GM19328 (cell line): ENCODE measurements around the gene NEXN.

Source experiments
- ATAC-seq: cut with Tn5 transposase; IDR thresholded peaks from one replicate; pipeline ENCODE4 v1.9.1; 2021; ENCODE audit warnings: mild to moderate bottlenecking, moderate library complexity; ENCODE audit not compliant: unreplicated experiment

The NEXN gene

GRCh38 chr1:77888081-77888780 is at the start of gene NEXN:
NEXN (plus strand) TSS chr1:77888624; CDS start chr1:77916107, 27,483 bp downstream.
- ATAC-seq: no peak

- no peak for ATAC-seq
Observed at GRCh38 chr1:77841574-77841973, 46.9 kb upstream of the NEXN start.

DNA sequence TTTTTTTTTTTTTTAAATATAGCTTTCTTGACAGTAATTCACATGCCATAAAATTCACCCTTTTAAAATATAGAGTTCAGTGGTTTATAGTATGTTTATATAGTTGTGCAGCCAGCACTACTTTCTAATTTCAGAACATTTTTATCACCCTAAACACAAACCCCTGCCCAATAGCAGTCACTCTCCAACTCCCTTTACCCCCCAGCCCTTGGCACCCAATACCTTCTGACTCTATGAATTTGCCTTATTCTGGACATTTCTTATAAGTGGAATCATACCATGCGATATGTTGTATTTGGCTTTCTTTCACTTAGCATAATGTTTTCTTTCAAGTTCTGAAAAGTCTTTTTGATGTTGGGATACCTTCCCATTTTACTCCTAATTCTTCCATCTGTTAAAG is 42.5 kb upstream of the NEXN start:
- no peak for ATAC-seq

DNA sequence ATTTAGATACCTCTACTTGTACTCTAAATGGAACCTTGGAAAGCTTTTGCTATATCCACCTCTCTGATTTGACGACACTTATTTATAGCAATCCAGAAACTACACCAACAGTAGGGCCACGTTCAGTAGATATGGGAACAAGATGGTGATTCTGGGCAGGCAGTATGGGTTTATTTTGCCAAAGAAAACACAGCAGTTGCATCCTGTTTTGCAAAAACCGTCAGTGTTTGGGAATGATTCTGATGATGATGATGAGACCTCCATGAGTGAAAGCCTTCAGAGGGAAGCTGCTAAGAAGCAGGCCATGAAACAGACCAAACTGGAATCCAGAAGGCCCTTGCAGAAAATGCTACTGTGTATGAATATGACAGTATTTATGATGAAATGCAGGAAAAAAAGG is 41.5 kb upstream of the NEXN start:
- no peak for ATAC-seq

DNA sequence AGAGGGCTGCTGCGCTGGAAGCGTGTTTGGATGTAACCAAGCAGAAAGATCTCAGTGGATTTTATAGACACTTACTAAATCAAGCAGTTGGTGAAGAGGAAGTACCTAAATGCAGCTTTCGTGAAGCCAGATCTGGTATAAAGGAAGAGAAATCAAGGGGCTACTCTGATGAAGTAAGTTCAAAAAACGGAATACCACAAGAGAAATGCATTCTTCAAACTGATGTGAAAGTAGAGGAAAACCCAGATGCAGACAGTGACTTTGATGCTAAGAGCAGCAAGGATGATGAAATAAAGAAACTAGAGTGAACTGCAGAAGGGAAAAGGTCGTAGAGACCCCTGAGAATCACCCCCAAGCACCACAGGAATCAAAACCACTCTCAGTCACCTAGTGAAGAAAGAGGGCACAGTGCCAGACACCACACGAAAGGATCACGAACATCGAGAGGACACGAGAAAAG is 40.8 kb upstream of the NEXN start:
- no peak for ATAC-seq

DNA sequence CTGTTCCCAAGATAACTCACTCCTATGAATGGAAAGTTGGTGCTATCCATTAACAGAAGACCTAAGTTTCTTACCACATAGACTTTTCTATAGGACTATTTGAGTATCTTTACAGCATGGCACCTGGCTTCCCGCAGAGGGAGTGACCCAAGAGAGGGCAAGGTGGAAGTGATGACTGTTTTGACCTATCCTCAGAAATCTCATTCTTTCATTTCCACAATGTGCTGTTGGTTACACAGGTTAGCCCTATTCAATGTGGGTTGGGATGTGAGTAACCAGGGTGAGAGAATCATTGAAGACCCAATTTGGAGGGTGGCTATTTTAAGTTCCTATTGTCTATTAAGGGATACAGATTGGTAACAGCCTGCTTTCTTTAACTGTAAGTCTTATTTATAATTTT is 38.3 kb upstream of the NEXN start:
- ATAC-seq: no peak

GRCh38 chr1:77857552-77857951 is 30.9 kb upstream of the NEXN start:
- ATAC-seq: no peak

- no peak for ATAC-seq
Observed at GRCh38 chr1:77858725-77859124, 29.7 kb upstream of the NEXN start.

DNA sequence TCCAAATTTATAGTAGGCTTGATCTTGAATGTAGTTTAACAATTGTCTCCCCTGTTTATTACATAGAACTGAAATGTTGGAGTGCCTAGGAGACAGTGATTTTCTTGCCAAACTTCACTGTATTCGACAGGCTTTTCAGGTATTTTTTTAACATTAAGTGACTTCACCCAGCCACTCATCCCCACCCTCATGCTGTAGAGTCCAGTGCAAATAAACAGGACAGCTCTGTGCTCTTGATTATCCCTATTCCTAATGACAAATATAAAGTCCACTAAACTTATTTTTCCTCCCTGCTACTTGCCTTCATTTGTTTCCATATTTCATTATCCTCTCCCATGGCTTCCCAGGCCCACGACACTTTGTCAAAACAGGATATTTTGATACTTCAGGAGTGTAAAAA is 29.2 kb upstream of the NEXN start:
- no peak for ATAC-seq

- no peak for ATAC-seq
Observed at GRCh38 chr1:77866296-77866695, 22.1 kb upstream of the NEXN start.

DNA sequence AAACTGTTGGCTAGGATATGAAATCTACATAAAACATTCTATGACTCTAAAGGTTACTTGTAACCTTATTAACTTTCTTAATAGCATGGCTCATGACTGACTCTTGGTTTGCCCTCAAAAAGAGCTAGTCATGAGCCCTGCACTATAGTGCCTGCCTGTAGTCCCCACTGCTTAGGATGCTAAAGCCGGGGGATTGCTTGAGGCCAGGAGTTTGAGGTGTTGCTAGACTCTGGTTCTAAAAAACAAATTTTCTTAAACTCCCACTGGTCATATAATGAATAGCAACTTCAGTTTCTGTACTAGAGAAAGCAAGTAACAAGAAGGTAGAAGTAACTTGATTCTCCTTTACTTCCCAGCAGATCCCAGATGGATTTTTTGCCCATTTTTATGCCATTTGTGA is 15.8 kb upstream of the NEXN start:
- ATAC-seq: no peak

DNA sequence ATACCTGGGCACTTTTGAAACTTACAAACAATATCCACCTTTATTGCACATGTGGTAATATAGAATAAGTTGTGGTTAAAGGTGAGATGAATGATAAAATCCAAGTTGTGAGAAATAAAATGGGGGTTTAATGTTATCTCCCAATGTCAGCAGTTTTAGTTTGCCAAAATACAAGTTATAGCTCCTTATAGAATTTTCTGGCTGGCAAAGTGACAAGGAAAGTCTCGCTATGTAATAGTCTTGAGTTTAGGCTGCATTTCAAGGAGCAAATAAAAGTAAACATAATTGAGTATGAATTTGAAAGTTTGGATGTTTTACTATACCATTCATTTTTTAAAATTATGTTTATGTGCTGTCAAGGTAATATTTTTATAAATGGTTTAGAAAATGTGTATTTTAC is 15.0 kb upstream of the NEXN start:
- ATAC-seq: no peak

DNA sequence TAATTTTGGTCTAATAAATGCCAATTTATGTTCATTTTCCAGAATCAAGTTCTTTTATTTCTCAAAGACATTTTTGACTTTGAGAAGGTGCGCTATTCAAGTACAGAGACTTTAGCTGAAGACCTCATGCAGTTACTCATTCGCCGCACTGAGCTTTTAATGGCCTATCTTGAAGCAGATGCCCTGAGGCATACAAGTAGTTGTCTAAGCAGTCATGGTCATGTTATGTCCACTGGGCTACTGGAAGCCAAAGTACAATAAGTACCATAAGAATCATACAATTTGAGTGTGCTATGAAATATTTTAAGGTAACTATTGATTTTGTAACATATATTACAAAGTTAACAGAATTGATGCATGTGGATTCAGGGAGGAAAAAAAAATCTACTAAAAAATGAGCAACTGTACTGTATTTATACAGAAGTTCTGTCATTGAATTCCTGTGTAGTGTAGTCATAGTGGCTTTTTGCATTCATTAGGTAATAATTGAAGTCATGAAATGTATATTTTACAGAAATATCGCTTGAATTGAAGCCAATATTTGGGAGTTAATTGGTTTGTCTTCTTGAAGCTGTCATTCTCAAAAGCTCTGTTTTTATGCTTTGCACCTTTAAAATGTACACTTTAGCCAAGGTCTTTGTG is 13.5 kb upstream of the NEXN start:
- no peak for ATAC-seq

DNA sequence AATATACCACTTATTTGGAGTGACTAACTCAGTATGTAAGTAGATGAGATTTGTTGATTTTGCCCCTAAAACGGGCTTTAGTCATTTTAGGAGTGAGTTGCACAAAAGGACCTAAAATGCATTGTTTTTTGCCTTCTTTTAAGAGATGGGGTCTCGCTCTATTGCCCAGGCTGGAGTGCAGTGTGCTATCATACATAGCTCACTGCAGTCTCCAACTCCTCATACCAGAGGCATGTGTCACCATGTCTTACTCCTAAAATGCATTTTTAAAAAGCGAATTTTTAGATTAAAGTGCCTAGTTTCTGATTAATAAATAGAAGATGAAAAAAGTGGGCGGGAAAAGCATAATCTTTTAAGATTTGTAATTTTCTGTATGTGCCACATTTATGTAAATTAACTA is 11.5 kb upstream of the NEXN start:
- ATAC-seq: no peak

- ATAC-seq: no peak
Observed at GRCh38 chr1:77881061-77881460, 7.4 kb upstream of the NEXN start.

GRCh38 chr1:77882411-77882810 is 6.0 kb upstream of the NEXN start:
- ATAC-seq: no peak

- no peak for ATAC-seq
Observed at GRCh38 chr1:77888781-77889642, 588 bp downstream of the NEXN start.

- no peak for ATAC-seq
Observed at GRCh38 chr1:77889671-77890070, 1.2 kb downstream of the NEXN start.

DNA sequence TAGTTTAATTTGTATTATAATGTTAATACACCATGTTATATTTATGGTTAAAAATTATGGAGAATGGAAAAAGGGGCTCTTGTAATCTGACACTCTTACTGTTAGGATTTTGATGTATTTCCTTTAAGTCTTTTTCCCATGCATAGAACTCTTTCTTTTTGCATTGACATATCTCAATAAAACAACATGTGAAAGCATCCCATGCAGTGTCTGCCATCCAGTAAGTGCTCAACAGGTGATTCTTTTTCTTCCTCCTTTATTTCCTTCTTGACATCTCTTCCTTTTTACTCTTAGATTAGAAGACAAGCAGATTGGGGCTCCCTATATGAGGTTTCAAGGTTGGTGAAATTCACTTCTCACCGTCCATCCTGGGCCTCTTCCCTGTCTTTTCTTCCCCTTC is 2.8 kb downstream of the NEXN start:
- no peak for ATAC-seq

DNA sequence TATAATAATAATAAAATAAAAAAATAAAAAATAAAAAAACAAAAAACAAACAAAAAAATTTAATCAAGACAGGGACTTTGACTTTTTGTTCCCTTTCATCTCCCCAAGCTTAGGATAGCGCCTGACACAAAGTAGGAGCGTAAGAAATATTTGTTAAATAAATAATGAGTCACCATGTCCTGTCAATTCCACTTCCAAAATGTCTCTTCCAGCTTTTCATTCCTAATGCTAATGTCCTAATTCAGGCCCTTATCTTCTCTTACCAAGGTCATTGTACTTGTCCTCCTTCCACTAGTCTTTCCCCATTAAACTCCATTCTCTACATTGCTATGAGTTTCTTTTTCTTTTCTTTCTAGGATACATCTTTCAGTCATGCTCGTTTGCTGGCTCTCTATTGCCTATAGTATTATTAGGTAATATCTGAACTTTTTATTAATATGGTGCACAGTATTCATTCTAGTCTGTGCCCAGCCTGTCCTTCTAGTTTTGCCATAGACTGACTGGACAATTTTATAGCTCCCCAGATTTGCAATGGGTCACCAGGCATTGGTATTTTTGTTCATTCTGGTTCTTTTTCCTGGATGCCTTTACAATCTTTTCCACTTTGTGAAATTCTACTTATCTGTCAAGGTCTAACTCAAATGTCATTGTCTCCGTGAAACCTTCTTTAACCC is 11.4 kb downstream of the NEXN start:
- ATAC-seq: no peak

DNA sequence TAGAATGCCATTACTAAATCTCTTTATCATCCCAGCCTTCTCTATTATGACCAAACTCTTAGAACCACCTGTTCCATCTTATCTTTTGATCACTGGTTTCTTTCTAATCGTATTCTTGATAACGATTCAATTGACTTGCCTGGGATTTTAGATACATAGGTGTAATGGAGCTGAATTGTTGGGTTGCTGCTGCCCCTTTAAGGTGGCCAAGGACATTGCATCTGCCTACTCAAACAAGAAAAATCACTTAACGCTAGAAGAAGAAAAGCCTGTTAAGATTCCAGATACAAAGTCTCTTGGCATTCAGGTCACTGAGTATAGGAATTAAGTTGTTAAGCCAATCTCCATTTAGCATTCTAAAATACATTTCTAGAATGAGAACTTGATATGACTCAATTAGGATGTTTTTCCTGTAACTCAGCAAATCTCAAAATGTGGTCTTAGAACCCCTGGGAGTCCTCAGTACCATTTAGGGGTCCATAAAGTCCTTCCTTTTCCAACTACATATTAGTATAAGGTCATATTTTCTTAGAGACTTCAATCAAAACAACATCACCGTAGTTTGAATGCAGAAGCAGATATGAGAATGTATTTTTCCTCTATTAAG is 12.4 kb downstream of the NEXN start:
- no peak for ATAC-seq
